Measurements from ENCODE around the gene CHFR. TPM values are rescaled to one million over a fixed set of nuclear protein-coding genes. Genes with fewer than 3 reads are reported as not detected.

Gene CHFR
- total RNA-seq, 1 donor from 2014 or later = 37.1 TPM

GRCh38 chr12:132924356-132924755, 37.0 kb upstream of the CHFR start:
- no peaks in the 10 kb centered on the region for H3K4me1 ChIP-seq
- peaks cover 92% of the 10 kb centered on the region for H3K9me3 ChIP-seq
- H3K27me3 ChIP-seq = no peaks in the 10 kb centered on the region
- DNase-seq (ENCODE audit: extremely low spot score in 2 of 2) = no peak
- intact Hi-C loops (cut with DNase I) = no loop called here
- H3K36me3 ChIP-seq = peaks cover 0 to 42% of the 10 kb centered on the region in 2 donors
- H3K27ac ChIP-seq = no peak overlapping the region
- no peak for TF ChIP-seq CTCF (IDR thresholded peaks at IDR 0.05)
- no peak for TF ChIP-seq POLR2A (IDR thresholded peaks at IDR 0.05)
- TF ChIP-seq POLR2AphosphoS5 (IDR thresholded peaks at IDR 0.05; ENCODE audit: insufficient read depth in 1 of 2, low read depth in 1 of 2) = no peak
- no peak overlapping the region for H3K4me3 ChIP-seq

- DNase-seq (ENCODE audit: extremely low spot score in 2 of 2) = no peak
- intact Hi-C loops (cut with DNase I) = no loop called here
- TF ChIP-seq CTCF (IDR thresholded peaks at IDR 0.05) = no peak
- TF ChIP-seq POLR2A (IDR thresholded peaks at IDR 0.05) = no peak
- no peak for TF ChIP-seq POLR2AphosphoS5 (IDR thresholded peaks at IDR 0.05; ENCODE audit: insufficient read depth in 1 of 2, low read depth in 1 of 2)
- Histone ChIP-seq H3K9me3 (peaks cover 94% of the 10 kb centered on the region), H3K27me3 (no peaks in the 10 kb centered on the region), H3K36me3 (peaks cover 0 to 32% of the 10 kb centered on the region in 2 donors), H3K4me1 (no peaks in the 10 kb centered on the region), H3K27ac (no peak overlapping the region), H3K4me3 (no peak overlapping the region)
Observed at GRCh38 chr12:132923356-132923909, 36.0 kb upstream of the CHFR start.

- H3K4me1 ChIP-seq = no peaks in the 10 kb centered on the region
- intact Hi-C loops (cut with DNase I) = no loop called here
- no peak for TF ChIP-seq POLR2AphosphoS5 (IDR thresholded peaks at IDR 0.05; ENCODE audit: insufficient read depth in 1 of 2, low read depth in 1 of 2)
- no peak for TF ChIP-seq POLR2A (IDR thresholded peaks at IDR 0.05)
- TF ChIP-seq CTCF (IDR thresholded peaks at IDR 0.05) = no peak
Observed at GRCh38 chr12:132922676-132923075, 35.3 kb upstream of the CHFR start.

GRCh38 chr12:132921685-132922084, 34.3 kb upstream of the CHFR start:
- intact Hi-C loops (cut with DNase I) = no loop called here
- no peaks in the 10 kb centered on the region for H3K27me3 ChIP-seq
- no peak overlapping the region for H3K4me3 ChIP-seq
- TF ChIP-seq POLR2A (IDR thresholded peaks at IDR 0.05) (no peak), CTCF (IDR thresholded peaks at IDR 0.05) (no peak), POLR2AphosphoS5 (IDR thresholded peaks at IDR 0.05; ENCODE audit: insufficient read depth in 1 of 2, low read depth in 1 of 2) (no peak)
- H3K36me3 ChIP-seq = peaks cover 0 to 18% of the 10 kb centered on the region in 2 donors
- no peaks in the 10 kb centered on the region for H3K4me1 ChIP-seq
- DNase-seq (ENCODE audit: extremely low spot score in 2 of 2) = no peak
- H3K27ac ChIP-seq = no peak overlapping the region
- H3K9me3 ChIP-seq = peaks cover 90% of the 10 kb centered on the region

More at GRCh38 chr12:132922676-132923075, 35.3 kb upstream of the CHFR start:
- no peak overlapping the region for H3K4me3 ChIP-seq
- H3K27ac ChIP-seq = no peak overlapping the region
- H3K27me3 ChIP-seq = no peaks in the 10 kb centered on the region
- peaks cover 95% of the 10 kb centered on the region for H3K9me3 ChIP-seq
- H3K36me3 ChIP-seq = peaks cover 0 to 28% of the 10 kb centered on the region in 2 donors
- DNase-seq (ENCODE audit: extremely low spot score in 2 of 2) = no peak

- intact Hi-C loops (cut with DNase I) = no loop called here
- no peak for DNase-seq (ENCODE audit: extremely low spot score in 2 of 2)
- H3K4me3 ChIP-seq = no peak overlapping the region
- H3K27ac ChIP-seq = no peak overlapping the region
- no peak for TF ChIP-seq POLR2AphosphoS5 (IDR thresholded peaks at IDR 0.05; ENCODE audit: insufficient read depth in 1 of 2, low read depth in 1 of 2)
- TF ChIP-seq CTCF (IDR thresholded peaks at IDR 0.05) = no peak
- no peak for TF ChIP-seq POLR2A (IDR thresholded peaks at IDR 0.05)
- no peaks in the 10 kb centered on the region for H3K36me3 ChIP-seq
- H3K27me3 ChIP-seq = no peaks in the 10 kb centered on the region
- no peaks in the 10 kb centered on the region for H3K4me1 ChIP-seq
- H3K9me3 ChIP-seq = peaks cover 79% of the 10 kb centered on the region
Observed at GRCh38 chr12:132918680-132919079, 31.3 kb upstream of the CHFR start.

Measured in vagina (tissue), 2 donors.